GM15510 (cell line): Measurements from ENCODE around the gene MESD.

Experiments
- POLR2A ChIP-seq: IDR thresholded peaks from 3 replicates; pipeline ENCODE4 v1.6.1; 2011; ENCODE audit warnings: borderline replicate concordance; ENCODE audit not compliant: insufficient read length; ENCODE audit errors: extremely low read depth

Gene MESD

GRCh38 chr15:80925597-80926059 lies 64.0 kb downstream of the MESD start:
- TF ChIP-seq POLR2A: no peak

- no peak for TF ChIP-seq POLR2A
Observed at GRCh38 chr15:80924278-80924677, 65.3 kb downstream of the MESD start.

GRCh38 chr15:80923668-80924067 lies 66.0 kb downstream of the MESD start:
- no peak for TF ChIP-seq POLR2A

- no peak for TF ChIP-seq POLR2A
Observed at GRCh38 chr15:80921736-80922410, 67.7 kb downstream of the MESD start.

GRCh38 chr15:80920271-80920699 lies 69.3 kb downstream of the MESD start:
- no peak for TF ChIP-seq POLR2A

- TF ChIP-seq POLR2A: no peak
Observed at GRCh38 chr15:80918196-80918783, 71.3 kb downstream of the MESD start.

- TF ChIP-seq POLR2A: no peak
Observed at GRCh38 chr15:80916056-80916455, 73.6 kb downstream of the MESD start.

- no peak for TF ChIP-seq POLR2A
Observed at GRCh38 chr15:80915472-80915871, 74.1 kb downstream of the MESD start.

DNA sequence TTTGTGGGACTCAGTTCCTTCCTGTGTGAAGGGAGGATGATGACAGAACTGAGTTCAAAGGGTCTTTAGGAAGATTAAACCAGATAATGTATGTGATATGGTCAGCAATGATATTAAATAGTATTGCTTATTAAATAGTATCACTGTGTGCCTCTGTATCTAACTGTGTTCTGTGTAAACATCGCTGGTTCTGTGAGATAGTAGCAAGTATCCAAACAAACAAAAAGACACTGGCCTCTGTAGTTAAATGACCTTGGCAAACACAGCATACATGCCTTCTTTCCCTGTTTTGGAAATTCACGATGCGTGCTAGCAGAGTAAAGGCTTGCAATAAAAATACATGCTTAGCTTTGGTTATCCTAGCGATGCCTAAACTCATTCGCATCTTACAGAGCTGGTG lies 76.1 kb downstream of the MESD start:
- no peak for TF ChIP-seq POLR2A

DNA sequence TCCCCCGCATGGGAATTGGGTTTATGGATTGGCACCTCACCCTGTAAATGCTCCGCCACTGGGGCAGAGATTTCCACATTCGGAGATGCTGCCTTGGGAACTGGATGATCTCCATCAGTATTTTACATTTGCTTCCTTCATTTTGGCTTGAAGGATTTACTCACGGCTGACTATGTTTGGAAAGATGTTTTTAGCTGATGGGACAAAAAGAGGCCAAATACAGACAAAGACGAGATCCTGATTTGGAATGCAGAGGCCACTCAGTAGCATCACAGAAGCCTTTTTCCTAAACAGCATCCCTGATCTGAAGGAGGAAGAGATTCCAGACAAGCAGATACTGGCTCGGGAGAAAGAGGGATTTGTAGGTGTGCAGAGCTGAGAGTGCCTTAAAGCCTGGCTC lies 76.9 kb downstream of the MESD start:
- no peak for TF ChIP-seq POLR2A

DNA sequence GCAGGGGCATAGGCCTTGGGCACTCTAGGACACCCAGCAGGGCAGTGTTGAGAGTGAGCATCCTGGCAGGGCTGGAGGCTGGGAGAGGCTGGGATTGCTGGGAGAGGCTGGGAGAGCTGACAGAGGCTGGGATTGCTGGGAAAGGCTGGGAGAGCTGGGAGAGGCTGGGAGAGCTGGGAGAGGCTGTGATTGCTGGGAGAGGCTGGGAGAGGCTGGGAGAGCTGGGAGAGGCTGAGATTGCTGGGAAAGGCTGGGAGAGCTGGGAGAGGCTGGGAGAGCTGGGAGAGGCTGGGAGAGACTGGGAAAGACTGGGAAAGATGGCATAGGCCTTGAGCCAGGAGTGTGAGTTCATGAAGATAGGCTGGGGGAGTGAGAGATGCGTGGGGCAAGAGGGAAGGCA lies 77.8 kb downstream of the MESD start:
- TF ChIP-seq POLR2A: no peak

DNA sequence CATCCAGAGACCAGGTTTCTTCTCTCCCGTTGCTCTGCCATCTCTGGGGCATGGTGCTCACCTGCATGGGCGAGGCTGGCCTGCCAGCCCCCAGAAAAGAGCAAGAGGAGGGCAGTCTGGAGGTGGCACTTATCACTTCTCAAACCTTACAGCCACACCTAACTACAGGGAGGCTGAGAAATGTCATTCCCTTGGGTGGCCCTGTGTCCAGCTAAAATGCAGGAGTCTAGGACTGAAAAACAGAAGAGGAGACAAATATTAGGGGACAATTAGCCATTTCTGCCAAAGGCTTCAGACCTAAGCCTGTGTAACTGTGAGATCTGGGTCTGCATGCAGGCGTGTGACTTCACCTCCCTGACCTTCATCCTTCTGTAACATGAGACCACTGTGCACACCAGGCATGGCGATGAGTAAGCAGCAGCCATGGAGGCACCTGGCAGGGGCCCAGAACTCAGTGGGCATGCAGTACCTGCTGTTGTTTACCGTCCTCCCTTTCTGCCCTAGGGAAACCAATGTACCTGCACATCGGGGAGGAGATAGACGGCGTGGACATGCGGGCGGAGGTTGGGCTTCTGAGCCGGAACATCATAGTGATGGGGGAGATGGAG lies 83.4 kb downstream of the MESD start:
- TF ChIP-seq POLR2A: no peak

DNA sequence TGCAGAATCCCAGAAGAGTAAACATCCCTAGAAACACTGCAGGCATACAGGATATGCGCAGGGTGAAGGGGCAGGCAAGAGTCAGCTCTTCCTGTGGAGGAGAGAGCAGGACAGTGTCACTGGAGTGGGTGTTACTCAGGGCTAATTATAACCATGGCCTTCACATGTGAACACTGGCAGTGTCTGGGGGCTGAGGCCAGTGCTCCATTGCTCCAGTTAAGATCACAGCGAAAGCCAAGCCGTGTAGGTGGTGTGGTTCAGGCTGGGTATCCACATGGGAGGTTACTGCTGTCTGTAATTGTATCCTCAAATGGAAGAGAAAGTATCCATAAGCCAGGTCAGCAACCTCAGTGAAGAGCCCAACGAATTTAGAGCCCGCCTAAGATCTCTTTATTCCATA lies 84.6 kb downstream of the MESD start:
- TF ChIP-seq POLR2A: no peak

DNA sequence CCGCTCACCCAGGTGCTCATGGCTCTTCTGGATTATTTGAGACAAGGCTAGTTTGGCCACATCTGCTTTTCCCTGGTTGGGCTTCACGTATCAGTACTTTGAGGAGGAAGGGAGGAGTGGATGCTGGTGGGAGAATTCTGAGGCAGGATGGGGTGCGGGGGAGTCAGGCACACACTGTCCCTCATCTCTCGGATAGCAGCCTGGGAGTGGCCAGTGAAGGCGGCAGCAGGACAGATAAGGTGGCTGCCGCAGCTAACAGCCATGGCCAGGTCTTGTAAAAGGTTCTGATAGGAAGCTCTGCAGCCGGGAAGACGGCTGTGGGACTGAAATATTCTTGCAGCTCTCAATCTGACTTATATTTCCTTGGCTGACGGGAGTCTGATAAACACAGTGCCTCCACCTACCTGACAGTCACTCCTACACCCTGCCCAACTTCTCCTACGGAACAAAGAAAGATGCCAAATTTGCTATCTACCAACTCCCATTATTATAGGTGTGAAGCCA lies 87.3 kb downstream of the MESD start:
- TF ChIP-seq POLR2A: no peak

- TF ChIP-seq POLR2A: no peak
Observed at GRCh38 chr15:80898040-80898439, 91.6 kb downstream of the MESD start.
